ENCODE results near the gene NACC2.

The NACC2 gene

GRCh38 chr9:136055715-136056545, 39.2 kb downstream of the NACC2 start:
- Histone ChIP-seq H3K36me3 (ENCODE audit: control insufficient read depth, insufficient read depth, low read length) (no peaks in the 10 kb centered on the region), H3K79me2 (peaks cover 31% of the 10 kb centered on the region), H3K9me3 (ENCODE audit: control insufficient read depth, low read length) (no peaks in the 10 kb centered on the region), H3K9ac (no peak overlapping the region), H2AFZ (no peak overlapping the region), H3K4me3 (ENCODE audit: low read depth, low read length) (no peak overlapping the region), H3K27ac (no peak overlapping the region), H3K4me1 (no peaks in the 10 kb centered on the region), H3K4me2 (ENCODE audit: low read length) (no peak overlapping the region), H3K27me3 (ENCODE audit: control insufficient read depth, insufficient read depth, low read length) (no peaks in the 10 kb centered on the region)
- no peak for TF ChIP-seq CTCF (IDR thresholded peaks at IDR 0.05)

- H3K4me1 ChIP-seq: no peaks in the 10 kb centered on the region
- H3K4me3 ChIP-seq (ENCODE audit: low read depth, low read length): no peak overlapping the region
- H3K9me3 ChIP-seq (ENCODE audit: control insufficient read depth, low read length): no peaks in the 10 kb centered on the region
- no peaks in the 10 kb centered on the region for H3K27me3 ChIP-seq (ENCODE audit: control insufficient read depth, insufficient read depth, low read length)
- peaks cover 27% of the 10 kb centered on the region for H3K79me2 ChIP-seq
- H3K36me3 ChIP-seq (ENCODE audit: control insufficient read depth, insufficient read depth, low read length): no peaks in the 10 kb centered on the region
- H3K27ac ChIP-seq: no peak overlapping the region
- no peak for TF ChIP-seq CTCF (IDR thresholded peaks at IDR 0.05)
- no peak overlapping the region for H3K9ac ChIP-seq
- no peak overlapping the region for H2AFZ ChIP-seq
- no peak overlapping the region for H3K4me2 ChIP-seq (ENCODE audit: low read length)
Measured at GRCh38 chr9:136054798-136055714, 40.0 kb downstream of the NACC2 start.

- no peaks in the 10 kb centered on the region for H3K4me1 ChIP-seq
- peaks cover 19% of the 10 kb centered on the region for H3K79me2 ChIP-seq
- no peaks in the 10 kb centered on the region for H3K27me3 ChIP-seq (ENCODE audit: control insufficient read depth, insufficient read depth, low read length)
- no peak overlapping the region for H3K4me3 ChIP-seq (ENCODE audit: low read depth, low read length)
- H2AFZ ChIP-seq: no peak overlapping the region
- H3K36me3 ChIP-seq (ENCODE audit: control insufficient read depth, insufficient read depth, low read length): no peaks in the 10 kb centered on the region
- no peak overlapping the region for H3K4me2 ChIP-seq (ENCODE audit: low read length)
- no peak overlapping the region for H3K9ac ChIP-seq
- H3K27ac ChIP-seq: no peak overlapping the region
- TF ChIP-seq CTCF (IDR thresholded peaks at IDR 0.05): no peak
- no peaks in the 10 kb centered on the region for H3K9me3 ChIP-seq (ENCODE audit: control insufficient read depth, low read length)
Measured at GRCh38 chr9:136054146-136054545, 40.9 kb downstream of the NACC2 start.

GRCh38 chr9:136053757-136054142, 41.3 kb downstream of the NACC2 start:
- H3K4me3 ChIP-seq (ENCODE audit: low read depth, low read length): no peak overlapping the region
- H3K9me3 ChIP-seq (ENCODE audit: control insufficient read depth, low read length): no peaks in the 10 kb centered on the region
- no peak for TF ChIP-seq CTCF (IDR thresholded peaks at IDR 0.05)
- no peak overlapping the region for H2AFZ ChIP-seq
- H3K27ac ChIP-seq: no peak overlapping the region
- no peaks in the 10 kb centered on the region for H3K36me3 ChIP-seq (ENCODE audit: control insufficient read depth, insufficient read depth, low read length)
- H3K9ac ChIP-seq: no peak overlapping the region
- H3K79me2 ChIP-seq: peaks cover 16% of the 10 kb centered on the region
- no peaks in the 10 kb centered on the region for H3K4me1 ChIP-seq
- H3K27me3 ChIP-seq (ENCODE audit: control insufficient read depth, insufficient read depth, low read length): no peaks in the 10 kb centered on the region
- no peak overlapping the region for H3K4me2 ChIP-seq (ENCODE audit: low read length)

Data from parathyroid adenoma (tissue), 2 donors.